Activated T-helper 17 cell treated with anti-CD3 and anti-CD28 coated beads, Interleukin-2, amount 50 U/mL, for 72 hours (primary cell): ENCODE data around the gene SPTSSA. TPM values are rescaled to one million over a fixed set of nuclear protein-coding genes. Genes with fewer than 3 reads are reported as not detected.
"Not testable (repeated sequence)": the region's sequence is repeated elsewhere in the genome, so short reads cannot be mapped to it uniquely, and the experiment has no call there.

Experiments
- ATAC-seq: fragments of 150-1000 bp; cut with Tn5 transposase; replicated peaks from 2 replicates; pipeline ENCODE4 v1.10.0; 2021; ENCODE audit warnings: mild to moderate bottlenecking, moderate library complexity
- H3K27ac Mint-ChIP-seq: one replicate; pipeline ENCODE4 v1.8.0; 2022; ENCODE audit warnings: mixed read lengths
- H3K27me3 Mint-ChIP-seq: one replicate; pipeline ENCODE4 v1.8.0; 2022; ENCODE audit warnings: mixed read lengths
- H3K36me3 Mint-ChIP-seq: one replicate; pipeline ENCODE4 v1.8.0; 2022; ENCODE audit warnings: low read depth, mild to moderate bottlenecking, mixed read lengths
- H3K4me1 Mint-ChIP-seq: one replicate; pipeline ENCODE4 v1.8.0; 2022; ENCODE audit warnings: mixed read lengths
- H3K4me3 Mint-ChIP-seq: one replicate; pipeline ENCODE4 v1.8.0; 2022; ENCODE audit warnings: mild to moderate bottlenecking, mixed read lengths
- H3K9me3 Mint-ChIP-seq: one replicate; pipeline ENCODE4 v1.8.0; 2022; ENCODE audit warnings: mixed read lengths
- total RNA-seq, 2 donors: library from RNA; stranded (reverse); gene quantifications; one replicate each; pipeline ENCODE4 v1.2.3, GENCODE V29; 2022

The SPTSSA gene
- total RNA-seq, 2 donors from 2014 or later = 7.0 to 12.7 TPM

DNA sequence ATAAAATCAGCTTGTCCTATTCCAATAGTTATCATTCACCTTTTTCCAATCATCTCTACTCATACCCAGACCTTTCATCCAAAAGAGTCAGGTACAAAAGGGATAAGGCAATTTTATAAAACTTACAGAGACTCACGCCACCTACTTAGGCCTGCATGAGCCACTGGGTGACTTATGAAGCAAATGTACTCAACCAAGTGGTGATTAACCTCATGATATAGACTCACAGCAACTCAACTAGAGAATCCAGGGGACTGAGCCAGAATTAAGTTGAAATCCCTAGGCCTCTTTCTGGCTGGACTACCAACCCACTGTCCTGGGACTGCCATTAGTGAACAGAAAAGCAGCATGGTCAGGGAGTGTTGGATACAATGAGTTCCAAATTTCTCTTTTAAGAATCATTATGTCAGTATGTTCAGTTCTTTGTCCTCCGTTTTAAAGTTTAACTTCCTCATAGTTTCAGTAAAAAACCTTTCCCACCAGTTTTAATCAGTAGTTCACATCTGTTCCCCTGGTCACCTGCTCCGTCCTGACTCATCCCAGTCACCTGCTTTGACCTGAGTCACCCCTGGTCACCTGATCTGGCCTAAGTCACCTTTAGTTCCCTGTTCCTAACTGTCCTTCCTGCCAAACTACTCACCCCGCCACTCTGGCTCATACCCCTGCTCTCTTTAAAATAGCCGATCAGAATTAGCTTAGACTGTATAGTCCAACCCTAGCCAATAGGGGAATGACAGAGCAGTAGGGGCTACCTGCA, 36.8 kb downstream of the SPTSSA start:
- Mint-ChIP-seq H3K27me3 (no peaks in the 10 kb centered on the region), H3K9me3 (no peaks in the 10 kb centered on the region)
- no peak for ATAC-seq

DNA sequence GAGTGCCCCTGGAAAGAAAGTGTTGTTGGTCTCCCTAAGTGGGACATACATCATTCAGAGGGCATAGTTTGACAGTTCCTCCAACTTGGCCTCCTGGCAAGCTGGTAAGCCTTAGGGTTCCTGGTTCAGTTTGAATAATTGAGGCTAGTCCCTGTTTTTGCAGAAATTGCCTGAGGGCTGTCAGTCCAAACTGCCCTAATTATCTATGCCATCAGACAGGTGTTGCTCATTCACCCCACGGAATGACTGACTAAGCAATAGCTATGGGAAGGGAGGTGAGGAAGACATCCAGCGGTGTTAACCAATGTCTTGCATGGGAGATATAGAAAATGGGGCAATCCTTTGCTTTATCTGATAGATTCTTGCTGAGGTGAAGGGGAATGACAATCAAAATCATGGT, 37.6 kb downstream of the SPTSSA start:
- Mint-ChIP-seq H3K4me1 (no peaks in the 10 kb centered on the region), H3K4me3 (no peak overlapping the region), H3K27me3 (no peaks in the 10 kb centered on the region), H3K36me3 (no peaks in the 10 kb centered on the region), H3K27ac (no peak overlapping the region), H3K9me3 (no peaks in the 10 kb centered on the region)
- ATAC-seq = no peak

More for the DNA sequence above, 36.8 kb downstream of the SPTSSA start:
- Mint-ChIP-seq H3K4me1 (no peaks in the 10 kb centered on the region), H3K27ac (no peak overlapping the region), H3K36me3 (no peaks in the 10 kb centered on the region), H3K4me3 (no peak overlapping the region)

DNA sequence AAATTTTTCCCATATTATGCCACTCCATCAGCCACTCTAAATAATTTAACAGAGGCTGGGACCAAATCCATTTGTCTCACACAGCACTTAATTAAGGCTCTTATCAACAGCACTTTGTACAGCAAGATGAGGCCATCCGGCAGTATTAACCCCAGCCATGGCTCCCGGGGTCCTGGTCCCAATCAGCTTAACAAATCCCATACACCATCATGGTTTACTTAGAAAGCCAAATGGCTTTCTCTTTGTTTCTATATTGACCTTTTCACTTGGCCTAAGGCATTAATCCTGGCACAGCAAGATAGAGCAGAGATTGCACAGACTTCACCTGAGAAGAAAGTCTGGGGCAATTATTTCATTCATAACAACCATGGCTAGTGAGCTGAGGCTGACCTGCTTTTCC, 38.6 kb downstream of the SPTSSA start:
- Mint-ChIP-seq H3K27ac (no peak overlapping the region), H3K36me3 (no peaks in the 10 kb centered on the region), H3K9me3 (no peaks in the 10 kb centered on the region), H3K4me3 (no peak overlapping the region), H3K27me3 (no peaks in the 10 kb centered on the region), H3K4me1 (no peaks in the 10 kb centered on the region)
- no peak for ATAC-seq

DNA sequence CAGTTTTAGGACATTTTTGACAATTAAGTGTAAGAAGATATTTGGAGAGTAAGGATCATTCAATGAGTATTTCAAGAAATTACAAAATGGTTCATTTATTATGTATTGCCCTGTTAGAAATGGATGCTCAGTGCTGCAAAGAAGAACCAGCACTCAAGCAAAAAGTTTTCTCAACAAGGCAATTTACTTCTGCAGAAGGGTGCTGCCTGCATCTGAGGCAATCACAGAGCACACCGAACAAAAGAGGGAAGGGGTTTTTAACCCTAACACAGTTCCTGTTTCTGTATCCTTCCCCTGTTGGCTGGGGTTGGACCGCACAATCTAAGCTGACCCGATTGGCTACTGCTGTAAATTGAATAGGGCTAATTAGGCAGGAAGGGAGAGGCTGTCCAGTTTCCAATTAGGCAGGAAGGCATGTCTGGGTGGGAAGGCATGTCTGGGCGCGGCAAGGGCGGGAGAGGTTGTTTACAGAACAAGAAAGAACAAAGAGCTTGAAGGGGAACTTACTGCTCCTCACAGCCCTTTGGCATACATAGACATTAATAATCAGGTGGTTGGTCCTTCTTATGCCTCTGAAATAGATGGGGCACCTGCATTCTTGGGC, 41.4 kb downstream of the SPTSSA start:
- H3K4me1 Mint-ChIP-seq = no peaks in the 10 kb centered on the region
- no peak for ATAC-seq
- H3K27me3 Mint-ChIP-seq = peaks cover 3% of the 10 kb centered on the region
- H3K9me3 Mint-ChIP-seq = no peaks in the 10 kb centered on the region
- H3K36me3 Mint-ChIP-seq = no peaks in the 10 kb centered on the region
- H3K4me3 Mint-ChIP-seq = no peak overlapping the region
- H3K27ac Mint-ChIP-seq = no peak overlapping the region

DNA sequence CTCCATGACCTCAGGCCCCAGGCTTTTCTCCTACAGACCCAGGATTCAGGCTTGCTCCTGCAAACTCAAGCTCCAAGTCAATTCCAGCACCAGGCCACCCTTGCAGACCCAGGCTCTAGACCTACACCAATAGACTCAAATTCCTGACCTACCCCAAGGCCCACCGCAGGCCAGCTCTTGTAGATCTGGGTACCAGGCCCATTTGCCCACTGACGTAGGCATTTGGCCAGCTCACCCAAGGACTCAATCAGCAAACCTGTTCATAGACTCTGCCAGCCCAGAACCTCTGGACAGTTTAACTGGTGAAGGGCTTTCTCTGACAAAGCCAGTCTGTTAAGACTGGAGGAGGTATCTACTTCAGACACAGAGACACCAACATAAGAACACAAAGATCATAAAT, 52.3 kb downstream of the SPTSSA start:
- Mint-ChIP-seq H3K27ac (no peak overlapping the region), H3K36me3 (no peaks in the 10 kb centered on the region), H3K4me3 (no peak overlapping the region), H3K27me3 (peaks cover 4% of the 10 kb centered on the region), H3K4me1 (no peaks in the 10 kb centered on the region), H3K9me3 (peaks cover 12% of the 10 kb centered on the region)
- no peak for ATAC-seq

DNA sequence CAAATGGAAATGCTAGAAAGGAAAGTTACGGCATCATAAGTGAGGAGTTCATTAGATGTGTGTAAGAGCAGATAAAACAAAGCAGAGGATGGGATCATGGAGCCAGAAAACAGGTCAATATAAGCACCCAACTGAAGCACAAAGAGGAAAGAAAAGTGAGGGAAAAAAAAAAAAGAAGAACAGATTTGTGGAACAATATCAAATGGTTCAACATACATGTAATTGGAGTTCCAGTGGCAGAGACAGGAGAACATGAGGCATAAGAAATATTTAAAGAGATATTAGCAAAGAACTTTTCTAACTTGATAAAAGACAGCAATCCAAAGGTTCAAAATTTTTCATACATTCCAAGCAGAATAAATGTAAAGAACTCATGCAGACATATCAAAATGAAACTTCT, 54.1 kb downstream of the SPTSSA start:
- ATAC-seq = no peak
- Mint-ChIP-seq H3K27me3 (peaks cover 4% of the 10 kb centered on the region), H3K9me3 (peaks cover 12% of the 10 kb centered on the region)

DNA sequence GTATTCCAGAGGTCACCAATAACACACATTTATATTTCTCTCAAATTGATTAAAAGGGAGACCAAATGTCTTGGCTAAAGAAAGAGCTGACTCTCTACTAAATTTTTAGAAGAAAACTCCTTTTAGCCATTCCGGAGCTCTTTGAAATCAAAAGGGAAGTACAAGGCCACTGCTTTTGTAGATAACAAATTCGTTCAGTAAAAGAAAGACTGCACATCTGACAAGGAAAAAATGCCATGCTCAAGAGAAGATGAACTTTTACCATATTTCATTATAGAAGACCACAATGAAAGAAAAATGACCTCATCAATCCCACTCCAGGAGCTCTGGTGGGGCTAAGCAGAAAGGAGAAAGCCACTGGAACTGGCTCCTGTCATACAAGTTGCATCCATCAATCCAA, 57.6 kb downstream of the SPTSSA start:
- Mint-ChIP-seq H3K4me3 (no peak overlapping the region), H3K4me1 (no peaks in the 10 kb centered on the region), H3K9me3 (peaks cover 4% of the 10 kb centered on the region), H3K27ac (no peak overlapping the region), H3K36me3 (no peaks in the 10 kb centered on the region), H3K27me3 (peaks cover 4% of the 10 kb centered on the region)
- ATAC-seq = no peak

More for the DNA sequence above, 54.1 kb downstream of the SPTSSA start:
- Mint-ChIP-seq H3K36me3 (no peaks in the 10 kb centered on the region), H3K4me1 (no peaks in the 10 kb centered on the region), H3K4me3 (no peak overlapping the region), H3K27ac (no peak overlapping the region)

DNA sequence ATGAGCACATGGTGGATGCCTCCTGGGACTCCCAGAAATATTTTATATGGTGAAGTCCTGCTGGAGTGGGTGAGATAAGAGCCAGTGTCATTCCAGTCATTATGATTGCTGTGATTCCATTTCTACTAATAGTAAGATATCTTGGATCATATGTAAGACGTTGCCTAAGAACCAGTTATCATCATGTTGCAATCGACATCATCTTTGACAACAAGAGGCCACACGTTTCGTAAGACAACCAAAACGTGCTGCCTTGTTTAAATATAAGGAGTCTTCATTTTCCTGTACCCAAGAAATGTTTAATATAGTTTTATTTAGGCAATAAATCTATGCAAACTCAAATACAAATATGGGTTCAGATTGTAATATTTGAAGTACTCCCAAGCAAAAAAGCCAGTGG, 58.4 kb downstream of the SPTSSA start:
- Mint-ChIP-seq H3K4me1 (no peaks in the 10 kb centered on the region), H3K27ac (no peak overlapping the region), H3K4me3 (no peak overlapping the region), H3K36me3 (no peaks in the 10 kb centered on the region), H3K27me3 (peaks cover 4% of the 10 kb centered on the region), H3K9me3 (peaks cover 4% of the 10 kb centered on the region)
- no peak for ATAC-seq

DNA sequence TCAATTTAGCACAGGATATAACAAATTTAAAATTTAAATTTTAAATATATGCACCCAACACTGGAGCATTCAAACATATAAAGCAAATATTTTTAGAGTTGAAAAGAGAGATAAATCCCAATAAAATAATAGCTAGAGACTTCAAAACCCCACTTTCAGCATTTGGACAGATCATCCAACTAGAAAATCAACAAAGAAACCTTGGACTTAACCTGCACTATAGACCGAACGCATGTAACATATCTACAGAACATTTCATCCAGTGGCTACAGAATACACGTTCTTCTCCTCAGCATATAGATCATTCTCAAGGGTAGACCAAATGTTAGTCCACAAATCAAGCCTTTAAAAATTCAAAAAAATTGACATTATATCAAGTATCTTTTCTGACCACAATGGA, 64.0 kb downstream of the SPTSSA start:
- Mint-ChIP-seq H3K27ac (no peak overlapping the region), H3K4me1 (no peaks in the 10 kb centered on the region), H3K4me3 (no peak overlapping the region), H3K9me3 (peaks cover 4% of the 10 kb centered on the region), H3K27me3 (peaks cover 7% of the 10 kb centered on the region), H3K36me3 (no peaks in the 10 kb centered on the region)
- ATAC-seq = no peak

DNA sequence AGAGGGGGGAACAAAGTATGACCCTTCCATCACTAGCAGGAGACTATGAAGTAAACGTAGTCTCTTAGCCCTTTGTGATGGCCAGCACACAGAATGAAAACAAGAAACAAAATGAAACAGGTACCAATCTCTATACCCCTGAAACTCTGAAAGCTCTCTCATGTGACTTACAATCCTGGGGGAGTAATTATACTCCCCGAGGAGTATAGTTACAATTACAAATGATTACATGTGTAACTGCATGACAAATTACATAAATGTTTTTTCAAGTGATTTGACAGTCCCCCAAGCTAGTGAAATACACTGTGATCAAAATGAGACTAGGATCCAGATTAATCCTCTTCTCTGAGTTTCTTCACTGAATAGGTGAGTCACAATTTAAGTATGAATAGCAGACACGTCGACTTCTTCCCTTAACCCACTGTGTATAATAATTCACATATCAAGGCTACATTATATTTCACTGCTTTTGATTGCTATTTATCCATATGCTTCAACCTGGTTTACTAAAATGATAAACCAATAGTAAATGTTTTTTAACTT, 74.0 kb downstream of the SPTSSA start:
- ATAC-seq = peak; percentile 59
- Mint-ChIP-seq H3K9me3 (peaks cover 3% of the 10 kb centered on the region), H3K36me3 (no peaks in the 10 kb centered on the region), H3K27ac (no peak overlapping the region), H3K27me3 (peaks cover 32% of the 10 kb centered on the region), H3K4me3 (no peak overlapping the region), H3K4me1 (no peaks in the 10 kb centered on the region)

DNA sequence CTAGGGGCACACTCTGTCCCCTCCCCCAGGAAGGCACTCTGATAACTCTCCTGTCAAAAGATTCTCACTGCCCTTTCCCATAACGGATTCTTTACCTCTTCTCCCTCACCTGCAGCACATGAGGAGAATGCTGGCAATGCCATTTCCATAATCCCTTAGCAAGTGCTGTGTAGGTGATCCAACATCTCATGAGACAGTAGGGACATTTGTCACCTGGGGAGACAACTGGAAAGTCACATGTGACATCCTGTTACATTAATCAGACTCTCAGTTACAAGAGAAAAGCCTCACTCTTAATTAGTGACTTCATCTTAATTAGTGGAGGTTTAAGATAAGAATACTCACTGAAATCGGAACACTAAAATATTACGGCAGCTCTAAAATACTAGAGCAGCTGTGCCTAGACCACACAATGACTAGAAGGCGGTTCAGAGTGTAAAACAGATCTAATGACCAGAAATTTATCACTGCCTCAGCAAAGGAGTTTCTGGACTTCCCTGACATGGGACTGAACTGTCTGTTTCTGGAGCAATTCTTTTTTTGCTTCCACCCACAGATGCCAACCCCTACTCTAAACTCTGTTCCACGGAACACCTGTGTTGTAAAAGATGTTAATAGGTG, 75.1 kb downstream of the SPTSSA start:
- Mint-ChIP-seq H3K27me3 (peaks cover 26% of the 10 kb centered on the region), H3K4me1 (no peaks in the 10 kb centered on the region), H3K9me3 (peaks cover 3% of the 10 kb centered on the region), H3K4me3 (no peak overlapping the region), H3K27ac (no peak overlapping the region), H3K36me3 (no peaks in the 10 kb centered on the region)
- no peak for ATAC-seq

DNA sequence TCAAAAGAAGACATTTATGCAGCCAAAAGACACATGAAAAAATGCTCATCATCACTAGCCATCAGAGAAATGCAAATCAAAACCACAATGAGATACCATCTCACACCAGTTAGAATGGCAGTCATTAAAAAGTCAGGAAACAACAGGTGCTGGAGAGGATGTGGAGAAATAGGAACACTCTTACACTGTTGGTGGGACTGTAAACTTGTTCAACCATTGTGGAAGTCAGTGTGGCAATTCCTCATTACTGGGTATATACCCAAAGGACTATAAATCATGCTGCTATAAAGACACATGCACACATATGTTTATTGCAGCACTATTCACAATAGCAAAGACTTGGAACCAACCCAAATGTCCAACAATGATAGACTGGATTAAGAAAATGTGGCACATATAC, 76.2 kb downstream of the SPTSSA start:
- not testable (repeated sequence) for H3K4me3 Mint-ChIP-seq, H3K9me3 Mint-ChIP-seq, ATAC-seq, H3K4me1 Mint-ChIP-seq, H3K36me3 Mint-ChIP-seq, H3K27ac Mint-ChIP-seq
- H3K27me3 Mint-ChIP-seq = peaks cover 26% of the 10 kb centered on the region

DNA sequence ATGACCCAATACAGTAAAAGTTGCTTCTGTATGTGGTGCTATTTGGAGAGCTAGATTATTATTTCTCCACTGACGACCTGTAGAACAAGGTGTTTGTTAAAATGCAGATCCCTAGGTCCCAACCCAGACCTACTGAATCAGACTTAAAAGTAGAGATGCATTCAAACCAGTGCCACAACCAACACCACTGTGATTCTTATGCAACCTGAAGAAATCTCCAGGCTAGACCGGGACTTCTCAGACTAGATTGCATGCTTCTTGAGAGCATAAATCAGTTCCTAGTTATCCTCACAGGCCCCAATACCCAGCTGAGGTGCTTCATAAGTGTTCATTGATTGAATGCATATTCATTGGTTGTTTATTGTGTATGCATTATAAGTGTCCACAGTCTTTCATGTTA, 78.2 kb downstream of the SPTSSA start:
- Mint-ChIP-seq H3K4me3 (no peak overlapping the region), H3K36me3 (no peaks in the 10 kb centered on the region), H3K27ac (no peak overlapping the region), H3K27me3 (peaks cover 26% of the 10 kb centered on the region), H3K4me1 (no peaks in the 10 kb centered on the region), H3K9me3 (peaks cover 3% of the 10 kb centered on the region)
- no peak for ATAC-seq
